Adrenal gland (tissue), 5 donors: ENCODE measurements around the gene PHOSPHO1.

ENCODE experiments used
- POLR2A ChIP-seq, 2 donors: fragments of 450-650 bp; IDR thresholded peaks; one replicate each; pipeline ENCODE4 v1.6.1; 2017; ENCODE audit warnings: antibody characterized with exemption in 2 of 2, mild to moderate bottlenecking in 2 of 2, moderate library complexity in 1 of 2
- TF ChIP-seq, protein P1 (sequence below), 6 experiments: fragments of 450-650 bp in 4 of 6; fragments of 200-600 bp in 2 of 6; sonication (generic) in 1 of 6; IDR thresholded peaks; 1 replicate in 5 of 6; 2 replicates in 1 of 6; pipeline versions ENCODE4 v1.5.1 to v1.8.0; 2016 to 2021; ENCODE audit warnings: antibody characterized with exemption in 6 of 6, mild to moderate bottlenecking in 2 of 6, moderate library complexity in 1 of 6
- donor health status: DM: no; HTN: no; CAD: no.

GRCh38 chr17:49218941-49219913 is 11.4 kb downstream of the PHOSPHO1 start:
- TF ChIP-seq, protein P1, sequence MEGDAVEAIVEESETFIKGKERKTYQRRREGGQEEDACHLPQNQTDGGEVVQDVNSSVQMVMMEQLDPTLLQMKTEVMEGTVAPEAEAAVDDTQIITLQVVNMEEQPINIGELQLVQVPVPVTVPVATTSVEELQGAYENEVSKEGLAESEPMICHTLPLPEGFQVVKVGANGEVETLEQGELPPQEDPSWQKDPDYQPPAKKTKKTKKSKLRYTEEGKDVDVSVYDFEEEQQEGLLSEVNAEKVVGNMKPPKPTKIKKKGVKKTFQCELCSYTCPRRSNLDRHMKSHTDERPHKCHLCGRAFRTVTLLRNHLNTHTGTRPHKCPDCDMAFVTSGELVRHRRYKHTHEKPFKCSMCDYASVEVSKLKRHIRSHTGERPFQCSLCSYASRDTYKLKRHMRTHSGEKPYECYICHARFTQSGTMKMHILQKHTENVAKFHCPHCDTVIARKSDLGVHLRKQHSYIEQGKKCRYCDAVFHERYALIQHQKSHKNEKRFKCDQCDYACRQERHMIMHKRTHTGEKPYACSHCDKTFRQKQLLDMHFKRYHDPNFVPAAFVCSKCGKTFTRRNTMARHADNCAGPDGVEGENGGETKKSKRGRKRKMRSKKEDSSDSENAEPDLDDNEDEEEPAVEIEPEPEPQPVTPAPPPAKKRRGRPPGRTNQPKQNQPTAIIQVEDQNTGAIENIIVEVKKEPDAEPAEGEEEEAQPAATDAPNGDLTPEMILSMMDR (IDR thresholded peaks at IDR 0.05): peak in 2 of 6 experiments; percentile 4 to 9
- no peak for TF ChIP-seq POLR2A (IDR thresholded peaks at IDR 0.05)
